T-helper 17 cell (primary cell): ENCODE data around the gene HDAC7. TPM values are rescaled to one million over a fixed set of nuclear protein-coding genes. Genes with fewer than 3 reads are reported as not detected.

Experiments
- ATAC-seq: fragments of 150-1000 bp; cut with Tn5 transposase; 2 replicates; pipeline ENCODE4 v1.10.0; 2021; ENCODE audit warnings: mild to moderate bottlenecking, moderate library complexity
- DNase-seq, 3 donors: peaks; one replicate each; pipeline versions ENCODE4 v3.0.0 to v3.0.0-alpha.2; 2020 to 2021
- H3K9me3 ChIP-seq: one replicate; pipeline ENCODE4 v1.7.0; 2013; ENCODE audit warnings: low read length, mild to moderate bottlenecking; ENCODE audit not compliant: control insufficient read depth, poor library complexity, severe bottlenecking
- H3K27ac Mint-ChIP-seq: one replicate; pipeline ENCODE4 v1.8.0; 2022; ENCODE audit warnings: mild to moderate bottlenecking, moderate library complexity, mixed read lengths
- H3K27me3 Mint-ChIP-seq: one replicate; pipeline ENCODE4 v1.8.0; 2022; ENCODE audit warnings: mixed read lengths
- H3K36me3 Mint-ChIP-seq: one replicate; pipeline ENCODE4 v1.8.0; 2022; ENCODE audit warnings: low read depth, mixed read lengths
- H3K4me1 Mint-ChIP-seq: one replicate; pipeline ENCODE4 v1.8.0; 2022; ENCODE audit warnings: mild to moderate bottlenecking, mixed read lengths
- H3K4me3 Mint-ChIP-seq: one replicate; pipeline ENCODE4 v1.8.0; 2022; ENCODE audit warnings: mild to moderate bottlenecking, moderate library complexity, mixed read lengths
- total RNA-seq, 4 donors: library from RNA in 2 of 4; stranded (reverse) in 2 of 4; gene quantifications; one replicate each; pipeline ENCODE4 v1.2.3 and lab custom pipeline; 2022 to 2026

Gene HDAC7
- total RNA-seq, 2 donors from 2014 or later, result 129 to 151 TPM

- ATAC-seq, result no peak
- H3K9me3 ChIP-seq, result no peaks in the 10 kb centered on the region
- Mint-ChIP-seq H3K4me1 (peaks cover 13% of the 10 kb centered on the region), H3K27ac (peak overlapping the region; percentile 34), H3K4me3 (no peak overlapping the region), H3K36me3 (no peaks in the 10 kb centered on the region), H3K27me3 (no peaks in the 10 kb centered on the region)
- no peak for DNase-seq
Measured at GRCh38 chr12:47735649-47736048, 84.1 kb downstream of the HDAC7 start.

GRCh38 chr12:47734725-47735480 lies 84.8 kb downstream of the HDAC7 start:
- Mint-ChIP-seq H3K27ac (no peak overlapping the region), H3K36me3 (no peaks in the 10 kb centered on the region), H3K4me1 (peaks cover 13% of the 10 kb centered on the region), H3K4me3 (no peak overlapping the region), H3K27me3 (no peaks in the 10 kb centered on the region)
- DNase-seq (no peak), ATAC-seq (no peak)
- H3K9me3 ChIP-seq, result no peaks in the 10 kb centered on the region

GRCh38 chr12:47733142-47733541 lies 86.6 kb downstream of the HDAC7 start:
- Mint-ChIP-seq H3K27me3 (no peaks in the 10 kb centered on the region), H3K36me3 (no peaks in the 10 kb centered on the region), H3K27ac (no peak overlapping the region), H3K4me1 (peaks cover 4% of the 10 kb centered on the region), H3K4me3 (no peak overlapping the region)
- DNase-seq, result no peak
- no peak for ATAC-seq
- H3K9me3 ChIP-seq, result no peaks in the 10 kb centered on the region

Other genes with a start within 250 kb of the HDAC7 start
- 10 to 100 TPM; 22.7 to 23.5 TPM for gene RPAP3, start 113.9 kb downstream of the HDAC7 start, total RNA-seq
- gene ENDOU, start 94.4 kb downstream of the HDAC7 start, total RNA-seq, result under 1 TPM in 1 of 2 donors, not detected in 1; 0.12 TPM
- under 1 TPM; 0.27 to 0.55 TPM for gene RAPGEF3, start 61.0 kb downstream of the HDAC7 start, total RNA-seq
- gene SLC48A1, start 46.7 kb downstream of the HDAC7 start, total RNA-seq, result 1 to 10 TPM; 5.9 to 6.9 TPM
- 1 to 10 TPM; 1.8 to 4.5 TPM for gene VDR, start 85.1 kb upstream of the HDAC7 start, total RNA-seq
- gene TMEM106C, start 143.7 kb upstream of the HDAC7 start, total RNA-seq, result 10 to 100 TPM; 17.5 to 20.5 TPM
- not detected for gene COL2A1, start 184.6 kb upstream of the HDAC7 start, total RNA-seq